Cardiac septum (tissue), 1 donor: Measurements from ENCODE around the gene FMNL1. TPM values are rescaled to one million over a fixed set of nuclear protein-coding genes. Genes with fewer than 3 reads are reported as not detected.

Experiments used
- DNase-seq: peaks from one replicate; pipeline ENCODE4 v3.0.0-alpha.2; 2020; ENCODE audit warnings: low spot score
- intact Hi-C: fragments of 100-400 bp; cut with DNase I; formaldehyde crosslinking; loops from one replicate; pipeline ENCODE4 v1.14.0; 2022
- total RNA-seq: library from RNA; stranded (reverse); fragmentation: NEBNext Ultra II Directional; extraction: Animal tissue kit (Norgen Biotek cat#: 25700); gene quantifications from one replicate; pipeline ENCODE4 v1.2.1, GENCODE V29; 2021
- donor health status: DM: no; HTN: no; CAD: no.

FMNL1 gene
- total RNA-seq, 1 donor from 2014 or later, result 12.2 TPM

DNA sequence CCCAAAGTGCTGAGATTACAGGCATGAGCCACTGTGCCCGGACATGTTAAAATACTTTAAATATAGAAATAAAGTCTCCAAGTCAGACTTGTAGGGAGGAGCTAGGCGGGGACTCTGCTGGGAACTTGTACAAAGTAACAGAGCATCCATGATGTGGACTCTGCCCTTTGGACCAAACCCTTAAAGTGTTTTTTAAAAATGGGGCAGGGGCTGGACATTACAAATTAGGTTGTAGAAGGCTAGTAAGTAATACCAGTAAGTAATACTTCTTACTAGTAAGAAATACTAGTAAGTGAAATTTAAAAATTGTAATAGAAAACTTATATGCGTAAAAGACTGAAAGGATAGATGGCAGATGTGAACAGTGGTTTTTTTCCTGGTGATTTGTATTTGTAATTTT, 49.9 kb downstream of the FMNL1 start:
- DNase-seq, result no peak
- intact Hi-C loops, result no loop called here

GRCh38 chr17:45273551-45273957, 51.9 kb downstream of the FMNL1 start:
- no peak for DNase-seq
- intact Hi-C loops, result no loop called here

DNA sequence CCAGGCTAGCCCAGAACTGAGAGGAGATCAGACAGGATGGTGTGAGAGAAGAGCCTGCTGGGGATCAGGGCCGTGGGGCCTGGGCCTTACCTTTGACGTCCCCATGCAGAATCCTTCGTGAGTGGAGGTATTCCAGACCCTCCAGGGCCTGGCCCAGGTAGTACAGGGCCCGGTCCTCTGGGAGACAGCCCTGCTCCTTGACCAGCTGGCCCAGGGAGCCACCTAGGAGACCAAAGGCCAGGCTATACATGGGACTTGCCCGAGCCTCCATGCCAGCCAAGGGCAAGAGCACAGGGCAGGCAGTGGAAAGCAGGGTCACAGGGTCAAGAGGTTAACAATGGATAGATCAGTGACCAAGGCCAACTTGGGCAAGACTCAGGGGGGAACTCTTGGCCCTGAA, 52.3 kb downstream of the FMNL1 start:
- no peak for DNase-seq
- intact Hi-C loops, result no loop called here

- no peak for DNase-seq
- intact Hi-C loops, result loop anchor here (2.0 to 5.0 kb wide), 2 partner anchors 41 to 54 kb away; partner anchors contain the start of genes FMNL1 and MAP3K14
These were observed 54.3 kb downstream of the FMNL1 start for GRCh38 chr17:45276031-45276430.

- DNase-seq, result peak; percentile 96
- intact Hi-C loops, result loop anchor here (1.0 to 5.0 kb wide), 3 partner anchors 39 to 108 kb away; partner anchors contain the start of genes FMNL1 and MAP3K14
These were observed 55.6 kb downstream of the FMNL1 start for GRCh38 chr17:45277216-45277849.

GRCh38 chr17:45277992-45278391, 56.3 kb downstream of the FMNL1 start:
- intact Hi-C loops, result loop anchor here (1.0 to 5.0 kb wide), 3 partner anchors 39 to 107 kb away; partner anchors contain the start of genes FMNL1 and MAP3K14
- no peak for DNase-seq

DNA sequence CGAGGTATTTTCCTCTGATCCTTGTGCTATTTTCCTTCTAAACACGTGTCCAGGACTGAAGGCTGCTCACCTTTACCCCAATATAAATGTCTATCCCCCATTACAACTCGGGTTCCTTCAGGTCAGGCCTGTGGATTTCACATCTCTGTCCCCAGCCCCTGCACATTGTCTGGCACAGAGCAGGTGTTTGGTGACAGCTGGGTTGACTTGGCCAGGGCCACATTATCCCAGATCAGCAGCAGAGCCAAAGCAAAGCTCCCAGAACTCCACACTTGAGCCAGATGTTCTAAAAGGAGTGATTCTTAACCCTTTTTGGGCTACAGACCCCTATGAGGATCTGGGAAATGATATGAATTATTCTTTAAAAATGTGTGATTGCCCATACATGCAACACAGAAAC, 58.2 kb downstream of the FMNL1 start:
- intact Hi-C loops, result loop anchor here (1.0 to 5.0 kb wide), 2 partner anchors 31 to 58 kb away; partner anchors contain the start of gene FMNL1
- no peak for DNase-seq

- DNase-seq, result no peak
- intact Hi-C loops, result no loop called here
These were observed 61.3 kb downstream of the FMNL1 start for GRCh38 chr17:45282683-45283644.

DNA sequence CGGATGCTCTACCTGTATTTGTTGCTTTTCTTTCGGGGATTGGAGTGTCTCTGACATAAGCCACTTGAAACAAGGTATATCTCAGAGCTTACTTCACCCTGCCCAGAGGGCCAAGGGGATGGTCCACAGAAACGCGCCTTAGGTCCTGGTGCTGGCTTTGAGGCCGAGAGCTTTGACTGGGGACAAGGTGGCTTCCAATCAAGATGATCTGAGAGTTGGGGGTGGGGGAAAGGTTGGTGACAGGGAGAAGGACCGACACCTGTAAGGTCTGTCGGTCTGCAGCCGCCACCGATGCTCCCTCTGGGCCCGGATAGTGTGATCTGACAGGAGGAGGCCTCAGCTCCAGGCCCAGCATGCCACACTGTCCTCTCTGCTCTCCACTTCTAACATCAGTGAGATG, 62.0 kb downstream of the FMNL1 start:
- no peak for DNase-seq
- intact Hi-C loops, result no loop called here

DNA sequence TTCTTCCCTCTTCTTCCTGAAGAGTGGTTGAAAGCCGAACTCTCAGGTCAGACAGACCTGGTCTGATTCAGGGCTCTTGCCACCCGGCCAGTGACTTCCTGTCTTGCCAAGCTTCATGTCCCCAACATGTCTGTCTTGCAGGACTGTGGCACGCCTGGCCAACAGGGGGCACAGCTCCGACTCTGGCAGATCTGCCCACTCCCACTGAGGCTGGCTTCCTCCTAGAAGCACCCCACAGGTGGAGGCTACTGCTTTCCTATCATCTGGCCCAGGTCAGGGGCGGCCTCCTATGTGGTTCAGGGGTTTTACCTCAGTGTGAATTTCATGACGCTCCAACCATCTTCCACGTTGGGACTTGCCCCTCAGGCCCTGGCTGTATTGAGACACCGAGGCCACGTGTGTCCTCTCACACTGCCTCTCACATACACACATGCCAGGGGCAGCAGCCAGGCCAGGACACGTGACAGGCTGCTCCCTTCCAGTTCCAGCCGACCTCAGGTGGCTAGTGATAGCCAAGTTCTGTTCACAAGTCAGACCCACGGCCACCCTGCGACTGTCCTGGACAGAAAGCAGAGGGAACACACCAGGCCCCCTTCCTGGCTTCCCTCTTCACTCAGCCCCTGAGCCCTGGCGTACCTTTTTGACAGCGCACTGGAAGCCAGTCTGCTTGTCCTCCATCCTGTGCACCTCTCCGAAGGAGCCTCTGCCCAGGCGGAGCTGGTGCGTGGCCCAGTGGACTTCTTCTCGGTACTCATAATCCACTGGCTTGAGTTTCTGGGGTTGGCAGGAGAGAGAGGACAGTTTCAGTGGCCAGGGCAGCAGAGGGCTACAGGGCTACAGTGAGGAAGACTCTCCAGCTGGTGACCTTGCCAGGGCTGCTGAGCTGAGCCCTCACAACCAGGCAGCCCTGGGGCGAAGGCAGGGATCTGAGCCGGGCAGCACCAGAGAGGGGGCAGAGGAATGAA, 62.8 kb downstream of the FMNL1 start:
- no peak for DNase-seq
- intact Hi-C loops, result no loop called here

DNA sequence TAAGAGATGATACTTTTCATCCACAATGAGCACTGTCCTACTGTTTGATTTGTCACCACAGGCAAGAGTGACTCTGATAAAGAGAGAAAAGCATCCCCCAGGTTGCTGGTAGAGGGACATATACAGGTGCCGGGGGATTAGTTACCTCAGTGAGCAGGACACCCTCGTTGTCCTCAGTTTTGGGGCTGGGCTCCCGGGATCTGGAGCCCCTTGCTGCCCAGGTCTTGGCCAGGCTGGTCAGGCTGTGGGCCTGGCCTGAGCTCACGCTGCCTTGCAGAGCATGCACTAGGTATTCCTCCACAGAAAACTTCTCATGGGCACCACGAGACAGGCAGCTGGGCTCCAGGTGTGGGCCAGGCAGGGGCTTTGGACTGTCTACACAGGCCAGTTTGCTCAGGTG, 64.6 kb downstream of the FMNL1 start:
- intact Hi-C loops, result no loop called here
- no peak for DNase-seq

- DNase-seq, result no peak
- intact Hi-C loops, result no loop called here
These were observed 66.1 kb downstream of the FMNL1 start for GRCh38 chr17:45287526-45288500.

DNA sequence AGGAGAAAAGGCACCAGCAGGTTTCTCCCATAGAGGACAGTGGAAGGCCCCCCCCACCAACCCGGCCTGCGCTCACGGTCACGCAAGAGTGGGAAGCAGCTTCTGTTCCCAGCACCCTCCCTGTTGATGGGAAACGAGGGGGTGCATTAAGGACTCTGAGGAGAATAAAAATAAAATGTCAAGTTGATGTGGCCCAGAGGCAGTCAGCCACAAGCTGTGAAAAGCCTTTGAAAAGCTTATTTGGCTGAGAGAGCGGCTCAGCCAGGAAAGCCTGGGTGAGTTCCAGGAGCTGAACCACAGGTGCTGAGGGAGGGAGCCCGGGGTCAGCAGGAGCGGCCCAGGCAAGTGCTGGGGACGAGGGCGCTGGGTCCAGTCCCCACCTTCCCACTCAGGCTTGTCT, 67.1 kb downstream of the FMNL1 start:
- intact Hi-C loops, result no loop called here

GRCh38 chr17:45289301-45290268, 67.9 kb downstream of the FMNL1 start:
- no peak for DNase-seq
- intact Hi-C loops, result no loop called here

More for the DNA sequence above, 67.1 kb downstream of the FMNL1 start:
- DNase-seq, result no peak

GRCh38 chr17:45290269-45290765, 68.6 kb downstream of the FMNL1 start:
- DNase-seq, result no peak
- intact Hi-C loops, result no loop called here

GRCh38 chr17:45291171-45291805, 69.6 kb downstream of the FMNL1 start:
- no peak for DNase-seq

More at GRCh38 chr17:45291171-45291805, 69.6 kb downstream of the FMNL1 start:
- intact Hi-C loops, result no loop called here
